Nephron progenitor cell (in vitro differentiated cells): ENCODE results near the gene IL9R.
"Not testable (repeated sequence)": the region's sequence is repeated elsewhere in the genome, so short reads cannot be mapped to it uniquely, and the experiment has no call there.

Source experiments
- DNase-seq: peaks from one replicate; pipeline ENCODE4 v3.0.0; 2021
- H3K27ac Mint-ChIP-seq: 2 replicates; pipeline ENCODE4 v1.8.0; 2021; ENCODE audit warnings: mild to moderate bottlenecking, moderate library complexity, mixed read lengths
- H3K27me3 Mint-ChIP-seq: 2 replicates; pipeline ENCODE4 v1.8.0; 2021; ENCODE audit warnings: mild to moderate bottlenecking, low read depth, mixed read lengths; ENCODE audit not compliant: poor library complexity
- H3K36me3 Mint-ChIP-seq: 2 replicates; pipeline ENCODE4 v1.8.0; 2021; ENCODE audit warnings: low read depth, mixed read lengths
- H3K4me1 Mint-ChIP-seq: 2 replicates; pipeline ENCODE4 v1.8.0; 2021; ENCODE audit warnings: mixed read lengths
- H3K4me3 Mint-ChIP-seq: 2 replicates; pipeline ENCODE4 v1.8.0; 2021; ENCODE audit warnings: mild to moderate bottlenecking, moderate library complexity, mixed read lengths
- H3K9me3 Mint-ChIP-seq: 2 replicates; pipeline ENCODE4 v1.8.0; 2021; ENCODE audit warnings: mild to moderate bottlenecking, moderate library complexity, mixed read lengths

IL9R gene

DNA sequence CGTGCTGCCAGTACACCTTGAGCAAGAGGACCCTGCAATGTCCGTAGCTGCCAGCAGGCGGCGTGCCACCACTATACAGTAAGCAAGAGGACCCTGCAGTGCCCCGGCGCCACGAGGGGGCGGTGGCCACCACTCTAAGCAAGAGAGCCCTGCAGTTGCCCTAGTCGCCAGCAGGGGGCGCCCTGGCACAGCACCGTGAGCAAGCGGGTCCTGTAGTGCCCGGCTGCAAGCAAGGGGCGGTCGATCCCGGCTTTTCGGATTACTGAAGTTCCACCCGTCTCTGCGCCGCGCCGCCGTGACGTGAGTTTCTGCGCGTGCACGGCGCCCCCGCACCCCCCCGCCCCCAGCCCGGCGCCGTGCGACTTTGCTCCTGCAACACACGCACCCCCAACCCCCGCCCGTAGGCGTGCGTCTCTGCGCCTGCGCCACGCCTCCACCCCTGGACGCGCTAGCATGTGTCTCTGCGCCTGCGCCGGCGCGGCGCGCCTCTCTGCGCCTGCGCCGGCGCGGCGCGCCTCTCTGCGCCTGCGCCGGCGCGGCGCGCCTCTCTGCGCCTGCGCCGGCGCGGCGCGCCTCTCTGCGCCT is 31.2 kb downstream of the IL9R start:
- not testable (repeated sequence) for H3K27ac Mint-ChIP-seq, H3K9me3 Mint-ChIP-seq, H3K4me3 Mint-ChIP-seq, DNase-seq, H3K27me3 Mint-ChIP-seq, H3K36me3 Mint-ChIP-seq, H3K4me1 Mint-ChIP-seq

DNA sequence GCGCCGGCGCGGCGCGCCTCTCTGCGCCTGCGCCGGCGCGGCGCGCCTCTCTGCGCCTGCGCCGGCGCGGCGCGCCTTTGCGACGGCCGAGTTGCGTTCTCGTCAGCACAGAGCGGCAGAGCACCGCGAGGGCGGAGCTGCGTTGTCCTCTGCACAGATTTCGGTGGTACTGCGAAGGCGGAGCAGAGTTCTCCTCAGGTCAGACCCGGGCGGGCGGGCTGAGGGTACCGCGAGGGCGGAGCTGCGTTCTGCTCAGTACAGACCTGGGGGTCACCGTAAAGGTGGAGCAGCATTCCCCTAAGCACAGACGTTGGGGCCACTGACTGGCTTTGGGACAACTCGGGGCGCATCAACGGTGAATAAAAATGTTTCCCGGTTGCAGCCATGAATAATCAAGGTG is 31.8 kb downstream of the IL9R start:
- not testable (repeated sequence) for H3K4me1 Mint-ChIP-seq, H3K27ac Mint-ChIP-seq, H3K9me3 Mint-ChIP-seq, H3K4me3 Mint-ChIP-seq, H3K36me3 Mint-ChIP-seq, DNase-seq, H3K27me3 Mint-ChIP-seq

DNA sequence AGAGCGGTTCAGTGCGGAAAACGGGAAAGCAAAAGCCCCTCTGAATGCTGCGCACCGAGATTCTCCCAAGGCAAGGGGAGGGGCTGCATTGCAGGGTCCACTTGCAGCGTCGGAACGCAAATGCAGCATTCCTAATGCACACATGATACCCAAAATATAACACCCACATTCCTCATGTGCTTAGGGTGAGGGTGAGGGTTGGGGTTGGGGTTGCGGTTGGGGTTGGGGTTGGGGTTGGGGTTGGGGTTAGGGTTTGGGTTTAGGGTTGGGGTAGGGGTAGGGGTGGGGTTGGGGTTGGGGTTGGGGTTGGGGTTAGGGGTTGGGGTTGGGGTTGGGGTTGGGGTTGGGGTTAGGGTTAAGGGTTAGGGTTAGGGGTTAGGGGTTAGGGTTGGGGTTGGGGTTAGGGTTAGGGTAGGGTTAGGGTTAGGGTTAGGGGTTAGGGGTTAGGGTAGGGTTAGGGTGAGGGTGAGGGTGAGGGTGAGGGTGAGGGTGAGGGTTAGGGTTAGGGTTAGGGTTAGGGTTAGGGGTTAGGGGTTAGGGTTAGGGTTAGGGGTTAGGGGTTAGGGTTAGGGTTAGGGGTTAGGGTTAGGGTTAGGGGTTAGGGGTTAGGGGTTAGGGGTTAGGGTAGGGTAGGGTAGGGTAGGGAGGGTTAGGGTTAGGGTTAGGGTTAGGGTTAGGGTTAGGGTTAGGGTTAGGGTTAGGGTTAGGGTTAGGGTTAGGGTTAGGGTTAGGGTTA is 32.4 kb downstream of the IL9R start:
- not testable (repeated sequence) for H3K27ac Mint-ChIP-seq, DNase-seq, H3K27me3 Mint-ChIP-seq, H3K9me3 Mint-ChIP-seq, H3K4me1 Mint-ChIP-seq, H3K4me3 Mint-ChIP-seq, H3K36me3 Mint-ChIP-seq

DNA sequence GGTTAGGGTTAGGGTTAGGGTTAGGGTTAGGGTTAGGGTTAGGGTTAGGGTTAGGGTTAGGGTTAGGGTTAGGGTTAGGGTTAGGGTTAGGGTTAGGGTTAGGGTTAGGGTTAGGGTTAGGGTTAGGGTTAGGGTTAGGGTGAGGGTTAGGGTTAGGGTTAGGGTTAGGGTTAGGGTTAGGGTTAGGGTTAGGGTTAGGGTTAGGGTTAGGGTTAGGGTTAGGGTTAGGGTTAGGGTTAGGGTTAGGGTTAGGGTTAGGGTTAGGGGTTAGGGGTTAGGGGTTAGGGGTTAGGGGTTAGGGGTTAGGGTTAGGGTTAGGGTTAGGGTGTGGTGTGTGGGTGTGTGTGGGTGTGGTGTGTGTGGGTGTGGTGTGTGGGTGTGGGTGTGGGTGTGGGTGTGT is 33.0 kb downstream of the IL9R start:
- H3K4me3 Mint-ChIP-seq, H3K27me3 Mint-ChIP-seq, H3K36me3 Mint-ChIP-seq, DNase-seq, H3K27ac Mint-ChIP-seq, H3K9me3 Mint-ChIP-seq, H3K4me1 Mint-ChIP-seq: not testable (repeated sequence)
